ENCODE measurements around the gene ADNP2. TPM values are rescaled to one million over a fixed set of nuclear protein-coding genes. Genes with fewer than 3 reads are reported as not detected.

ADNP2 gene
- total and polyA plus RNA-seq, 2 donors from 2014 or later, result 6.0 to 21.1 TPM

DNA sequence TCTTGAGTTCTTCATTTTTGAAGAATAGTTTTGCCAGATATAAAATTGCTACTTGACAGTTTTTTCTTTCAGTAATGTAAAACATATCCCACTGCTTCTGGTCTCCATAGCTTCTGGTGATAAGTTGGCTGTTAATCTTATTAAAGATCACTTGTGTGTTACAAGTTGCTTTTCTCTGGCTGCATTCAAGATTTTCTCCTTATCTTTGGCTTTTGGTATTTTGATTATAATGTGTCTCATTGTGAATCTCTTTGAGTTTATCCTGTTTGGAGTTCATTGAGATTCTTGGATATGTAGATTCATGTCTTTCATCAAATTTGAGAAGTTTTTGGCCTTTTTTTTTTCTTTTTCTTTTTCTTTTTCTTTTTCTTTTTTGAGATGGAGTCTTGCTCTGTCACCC is 20.2 kb upstream of the ADNP2 start:
- FAIRE-seq, result no peak
- TF ChIP-seq, protein P1, sequence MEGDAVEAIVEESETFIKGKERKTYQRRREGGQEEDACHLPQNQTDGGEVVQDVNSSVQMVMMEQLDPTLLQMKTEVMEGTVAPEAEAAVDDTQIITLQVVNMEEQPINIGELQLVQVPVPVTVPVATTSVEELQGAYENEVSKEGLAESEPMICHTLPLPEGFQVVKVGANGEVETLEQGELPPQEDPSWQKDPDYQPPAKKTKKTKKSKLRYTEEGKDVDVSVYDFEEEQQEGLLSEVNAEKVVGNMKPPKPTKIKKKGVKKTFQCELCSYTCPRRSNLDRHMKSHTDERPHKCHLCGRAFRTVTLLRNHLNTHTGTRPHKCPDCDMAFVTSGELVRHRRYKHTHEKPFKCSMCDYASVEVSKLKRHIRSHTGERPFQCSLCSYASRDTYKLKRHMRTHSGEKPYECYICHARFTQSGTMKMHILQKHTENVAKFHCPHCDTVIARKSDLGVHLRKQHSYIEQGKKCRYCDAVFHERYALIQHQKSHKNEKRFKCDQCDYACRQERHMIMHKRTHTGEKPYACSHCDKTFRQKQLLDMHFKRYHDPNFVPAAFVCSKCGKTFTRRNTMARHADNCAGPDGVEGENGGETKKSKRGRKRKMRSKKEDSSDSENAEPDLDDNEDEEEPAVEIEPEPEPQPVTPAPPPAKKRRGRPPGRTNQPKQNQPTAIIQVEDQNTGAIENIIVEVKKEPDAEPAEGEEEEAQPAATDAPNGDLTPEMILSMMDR (IDR thresholded peaks at IDR 0.05; ENCODE audit: borderline replicate concordance, extremely low read depth, insufficient read depth), result no peak

DNA sequence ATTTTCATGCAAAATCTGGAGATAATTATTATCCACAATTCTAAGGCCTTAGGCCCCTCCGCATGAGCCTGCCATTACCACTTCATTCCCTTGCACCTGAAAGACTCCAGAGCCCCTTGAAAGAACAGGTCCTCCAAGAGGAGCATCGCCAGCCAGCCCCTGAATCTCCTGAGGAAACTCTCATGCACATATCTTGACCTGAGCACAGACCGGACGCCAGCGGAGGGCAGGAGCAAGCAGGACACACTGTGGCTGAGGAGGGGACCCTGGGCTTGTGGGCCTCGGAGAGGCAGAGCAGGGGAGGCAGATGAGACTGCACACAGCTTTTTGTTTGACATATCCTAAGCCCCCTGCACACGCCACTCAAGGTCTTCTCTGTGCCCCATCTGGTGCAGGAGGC is 13.6 kb upstream of the ADNP2 start:
- intact Hi-C loops (cut with DNase I), result no loop called here
- Histone ChIP-seq H3K27ac (ENCODE audit: low read depth in 2 of 2, low read length in 2 of 2) (no peak overlapping the region), H3K4me1 (ENCODE audit: control insufficient read depth in 2 of 3, insufficient read depth in 2 of 3, low read depth in 1 of 3, low read length in 3 of 3) (no peaks in the 10 kb centered on the region), H3K9me3 (ENCODE audit: control insufficient read depth in 2 of 3, insufficient read depth in 1 of 3, low read length in 3 of 3) (no peaks in the 10 kb centered on the region), H3K4me3 (ENCODE audit: low read length in 3 of 3) (no peak overlapping the region), H3K9ac (ENCODE audit: low read length in 3 of 3) (no peak overlapping the region), H3K27me3 (ENCODE audit: control insufficient read depth, insufficient read depth, low read length) (no peaks in the 10 kb centered on the region), H3K36me3 (ENCODE audit: control insufficient read depth in 2 of 3, insufficient read depth in 3 of 3, low read length in 3 of 3) (no peaks in the 10 kb centered on the region)
- DNase-seq, result no peak
- FAIRE-seq, result no peak
- TF ChIP-seq, protein P1 (IDR thresholded peaks at IDR 0.05; ENCODE audit: borderline replicate concordance, extremely low read depth, insufficient read depth), result no peak

More for the DNA sequence above, 20.2 kb upstream of the ADNP2 start:
- DNase-seq, result no peak
- Histone ChIP-seq H3K27me3 (ENCODE audit: control insufficient read depth, insufficient read depth, low read length) (no peaks in the 10 kb centered on the region), H3K4me1 (ENCODE audit: control insufficient read depth in 2 of 3, insufficient read depth in 2 of 3, low read depth in 1 of 3, low read length in 3 of 3) (no peaks in the 10 kb centered on the region), H3K9me3 (ENCODE audit: control insufficient read depth in 2 of 3, insufficient read depth in 1 of 3, low read length in 3 of 3) (peaks cover 0 to 21% (median 3%) of the 10 kb centered on the region in 3 donors), H3K27ac (ENCODE audit: low read depth in 2 of 2, low read length in 2 of 2) (no peak overlapping the region), H3K9ac (ENCODE audit: low read length in 3 of 3) (no peak overlapping the region), H3K4me3 (ENCODE audit: low read length in 3 of 3) (no peak overlapping the region), H3K36me3 (ENCODE audit: control insufficient read depth in 2 of 3, insufficient read depth in 3 of 3, low read length in 3 of 3) (no peaks in the 10 kb centered on the region)
- intact Hi-C loops (cut with DNase I), result no loop called here

DNA sequence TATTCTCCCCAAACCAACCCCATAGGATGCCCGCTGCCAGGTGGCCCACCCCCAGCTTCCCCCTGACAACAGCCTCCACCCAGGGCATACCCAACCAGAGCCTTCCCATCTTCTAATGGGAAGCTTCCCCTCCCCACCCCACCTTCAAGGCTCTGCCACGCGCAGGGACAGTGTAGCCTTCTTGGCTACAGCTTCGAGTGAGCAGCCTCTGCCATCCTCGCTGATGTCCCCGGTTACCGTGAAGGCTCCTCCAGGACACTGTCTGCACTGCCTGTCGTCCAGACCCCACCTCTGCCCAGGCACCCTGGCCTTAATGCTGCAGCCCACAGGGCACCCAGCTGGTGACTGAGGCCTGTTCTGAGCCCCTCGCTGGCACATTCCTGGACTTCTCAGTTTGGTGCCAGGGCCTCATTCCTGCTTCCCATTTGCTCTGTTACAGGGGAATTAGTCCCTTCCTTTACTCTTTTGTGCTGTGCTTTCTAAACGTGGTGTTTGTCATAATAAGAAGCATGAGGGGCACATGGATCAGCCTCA is 13.0 kb upstream of the ADNP2 start:
- no peak overlapping the region for H3K4me3 ChIP-seq (ENCODE audit: low read length in 3 of 3)
- H3K27ac ChIP-seq (ENCODE audit: low read depth in 2 of 2, low read length in 2 of 2), result no peak overlapping the region
- TF ChIP-seq, protein P1 (IDR thresholded peaks at IDR 0.05; ENCODE audit: borderline replicate concordance, extremely low read depth, insufficient read depth), result no peak
- no peak for DNase-seq
- no peaks in the 10 kb centered on the region for H3K27me3 ChIP-seq (ENCODE audit: control insufficient read depth, insufficient read depth, low read length)
- intact Hi-C loops (cut with DNase I), result no loop called here
- no peaks in the 10 kb centered on the region for H3K36me3 ChIP-seq (ENCODE audit: control insufficient read depth in 2 of 3, insufficient read depth in 3 of 3, low read length in 3 of 3)
- H3K9ac ChIP-seq (ENCODE audit: low read length in 3 of 3), result no peak overlapping the region
- no peak for FAIRE-seq
- no peaks in the 10 kb centered on the region for H3K4me1 ChIP-seq (ENCODE audit: control insufficient read depth in 2 of 3, insufficient read depth in 2 of 3, low read depth in 1 of 3, low read length in 3 of 3)
- H3K9me3 ChIP-seq (ENCODE audit: control insufficient read depth in 2 of 3, insufficient read depth in 1 of 3, low read length in 3 of 3), result no peaks in the 10 kb centered on the region

DNA sequence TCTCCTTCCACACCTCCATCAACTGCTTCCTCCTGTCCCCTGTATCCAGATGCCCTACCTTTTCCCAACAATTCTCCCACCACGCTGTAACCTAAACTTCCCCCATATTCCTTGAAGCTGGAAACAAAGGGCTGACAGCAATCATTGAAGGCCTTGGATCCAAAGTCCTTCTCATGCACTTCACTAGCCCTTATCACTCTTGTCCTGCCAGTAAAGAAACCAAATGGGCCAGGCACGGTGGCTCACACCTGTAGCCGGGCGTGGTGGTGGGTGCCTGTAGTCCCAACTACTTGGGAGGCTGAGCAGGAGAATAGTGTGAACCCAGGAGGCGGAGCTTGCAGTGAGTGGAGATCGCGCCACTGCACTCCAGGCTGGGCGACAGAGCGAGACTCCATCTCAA is 11.9 kb upstream of the ADNP2 start:
- H3K9me3 ChIP-seq (ENCODE audit: control insufficient read depth in 2 of 3, insufficient read depth in 1 of 3, low read length in 3 of 3), result no peaks in the 10 kb centered on the region
- intact Hi-C loops (cut with DNase I), result no loop called here
- no peak for FAIRE-seq
- H3K4me3 ChIP-seq (ENCODE audit: low read length in 3 of 3), result no peak overlapping the region
- no peak overlapping the region for H3K27ac ChIP-seq (ENCODE audit: low read depth in 2 of 2, low read length in 2 of 2)
- TF ChIP-seq, protein P1 (IDR thresholded peaks at IDR 0.05; ENCODE audit: borderline replicate concordance, extremely low read depth, insufficient read depth), result no peak
- H3K4me1 ChIP-seq (ENCODE audit: control insufficient read depth in 2 of 3, insufficient read depth in 2 of 3, low read depth in 1 of 3, low read length in 3 of 3), result no peaks in the 10 kb centered on the region
- no peak for DNase-seq
- H3K36me3 ChIP-seq (ENCODE audit: control insufficient read depth in 2 of 3, insufficient read depth in 3 of 3, low read length in 3 of 3), result no peaks in the 10 kb centered on the region
- no peak overlapping the region for H3K9ac ChIP-seq (ENCODE audit: low read length in 3 of 3)
- no peaks in the 10 kb centered on the region for H3K27me3 ChIP-seq (ENCODE audit: control insufficient read depth, insufficient read depth, low read length)
